Ectodermal cell (in vitro differentiated cells): ENCODE data around the gene IFIT5.
"Not testable (repeated sequence)": the region's sequence is repeated elsewhere in the genome, so short reads cannot be mapped to it uniquely, and the experiment has no call there.

ENCODE experiments used
- H3K27ac ChIP-seq: 2 replicates; pipeline ENCODE4 v1.7.0; 2013; ENCODE audit warnings: mild to moderate bottlenecking, low read depth, low read length; ENCODE audit not compliant: insufficient read depth, poor library complexity, severe bottlenecking
- H3K27me3 ChIP-seq: 2 replicates; pipeline ENCODE4 v1.7.0; 2013; ENCODE audit warnings: mild to moderate bottlenecking, low read length; ENCODE audit not compliant: insufficient read depth, control insufficient read depth, poor library complexity, severe bottlenecking
- H3K36me3 ChIP-seq: one replicate; pipeline ENCODE4 v1.7.0; 2013; ENCODE audit warnings: low read length; ENCODE audit not compliant: control insufficient read depth, insufficient read depth
- H3K4me1 ChIP-seq: one replicate; pipeline ENCODE4 v1.7.0; 2013; ENCODE audit warnings: low read length; ENCODE audit not compliant: control insufficient read depth, insufficient read depth
- H3K4me3 ChIP-seq: 2 replicates; pipeline ENCODE4 v1.7.0; 2013; ENCODE audit warnings: low read depth, low read length, control low read depth; ENCODE audit not compliant: insufficient read depth
- H3K9me3 ChIP-seq: 2 replicates; pipeline ENCODE4 v1.7.0; 2013; ENCODE audit warnings: mild to moderate bottlenecking, low read length, moderate library complexity; ENCODE audit not compliant: control insufficient read depth
- WGBS, 2 experiments: methylation state at CpG; one replicate each; pipeline ENCODE4 v1.1.7; 2013; ENCODE audit warnings: missing lambda C conversion rate in 2 of 2; 5-methylcytosine and 5-hydroxymethylcytosine counted together

The IFIT5 gene

DNA sequence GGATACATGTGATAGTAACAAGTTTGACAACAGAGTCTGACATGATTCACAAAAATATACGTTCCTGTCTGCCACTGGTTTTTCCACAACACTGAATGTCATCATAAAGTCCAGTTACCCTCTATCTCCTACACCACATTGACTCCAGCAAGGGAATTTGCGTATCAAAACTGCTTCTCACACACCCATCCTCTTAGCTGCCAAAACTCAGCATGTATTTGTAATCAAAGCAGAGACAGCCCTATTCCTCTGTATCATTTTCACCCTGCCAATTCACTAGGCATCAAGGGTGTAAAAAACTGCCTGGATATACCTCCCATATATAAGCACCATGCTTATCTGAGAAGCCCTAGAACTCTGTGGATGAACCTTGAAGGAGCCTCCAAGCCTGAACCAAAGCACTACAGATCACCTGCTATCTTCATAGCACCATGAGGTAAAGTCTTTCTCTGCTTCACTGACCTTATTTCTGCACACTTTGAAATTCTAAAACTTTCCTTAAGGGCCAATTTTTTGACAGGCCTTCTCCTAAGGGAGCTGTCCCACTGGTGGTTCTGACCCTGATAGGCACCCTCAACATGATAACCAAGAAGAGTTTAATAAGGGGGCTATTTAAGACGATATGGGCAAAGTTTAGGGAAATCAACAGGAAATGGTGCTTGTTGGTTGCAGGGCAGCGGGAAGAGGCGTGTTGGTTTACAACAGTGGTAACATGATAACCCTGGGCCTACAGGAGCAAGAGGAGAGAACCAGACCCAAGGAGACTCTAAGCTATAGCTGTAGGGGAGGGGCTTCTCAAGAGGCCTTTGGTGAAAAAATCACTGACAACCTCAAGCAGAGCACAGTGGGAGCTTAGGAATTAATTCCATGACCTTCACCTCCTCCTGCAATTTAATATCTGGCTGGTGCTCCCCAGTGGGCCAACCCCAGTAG is 36.4 kb upstream of the IFIT5 start, which contains the start of gene IFIT1B:
TSS of gene IFIT1B (plus strand) at position 352 of the 933 bp plus-strand sequence. CDS start at position 432, 80 bp downstream.
- WGBS, 2 experiments, result 81 to 85% methylated on average over 5 of the region's 5 CpGs
- no peaks in the 10 kb centered on the region for H3K36me3 ChIP-seq
- no peak within 1 kb of the TSS for H3K27ac ChIP-seq

DNA sequence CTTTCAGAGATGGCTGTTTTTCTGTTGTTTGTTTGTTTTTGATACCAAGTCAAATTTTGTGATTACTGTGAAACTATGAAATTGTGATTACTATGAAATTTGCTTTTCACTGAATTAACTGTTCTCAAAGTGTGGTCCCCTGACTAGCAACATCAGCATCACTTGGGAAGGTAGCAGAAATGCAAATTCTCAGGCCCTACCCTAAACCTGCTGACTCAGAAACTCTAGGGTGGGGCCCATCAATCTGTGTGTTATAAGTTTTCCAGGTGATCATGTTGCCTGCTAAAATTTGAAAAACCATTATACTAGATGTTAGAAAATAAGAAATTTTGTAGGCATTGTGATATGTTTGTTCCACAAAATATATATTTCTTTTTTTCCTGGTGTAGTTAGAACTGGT is 35.3 kb upstream of the IFIT5 start:
- Histone ChIP-seq H3K27ac (no peak overlapping the region), H3K36me3 (no peaks in the 10 kb centered on the region), H3K4me1 (peaks cover 4% of the 10 kb centered on the region), H3K4me3 (no peak overlapping the region), H3K9me3 (no peaks in the 10 kb centered on the region), H3K27me3 (no peaks in the 10 kb centered on the region)

More for the DNA sequence above, 36.4 kb upstream of the IFIT5 start, which contains the start of gene IFIT1B:
- H3K27me3 ChIP-seq, result no peaks in the 10 kb centered on the region
- H3K4me1 ChIP-seq, result peaks cover 4% of the 10 kb centered on the region
- no peaks in the 10 kb centered on the region for H3K9me3 ChIP-seq
- H3K4me3 ChIP-seq, result no peak within 1 kb of the TSS

DNA sequence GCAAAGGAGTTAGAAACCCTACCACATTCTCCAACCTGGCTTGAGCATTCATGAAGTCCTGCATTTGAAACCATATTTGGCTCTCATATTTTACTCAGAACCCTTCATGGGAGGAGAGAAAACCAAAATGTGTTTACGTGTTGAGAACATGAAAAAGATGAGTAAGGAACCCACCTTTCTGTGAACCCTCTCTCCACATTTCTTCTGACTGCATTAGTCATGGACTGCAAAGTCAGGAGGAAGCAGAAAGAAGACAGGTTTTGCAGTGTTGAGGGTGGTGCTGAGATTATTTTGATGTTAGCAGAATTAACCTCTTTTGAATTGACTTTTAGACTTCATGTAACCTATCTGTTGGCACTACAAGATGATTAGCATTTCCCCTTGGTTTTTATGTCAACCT is 31.6 kb upstream of the IFIT5 start:
- WGBS, 2 experiments, result 80 to 100% methylated on average over 1 of the region's 1 CpG
- H3K27me3 ChIP-seq, result no peaks in the 10 kb centered on the region
- no peak overlapping the region for H3K4me3 ChIP-seq
- H3K27ac ChIP-seq, result no peak overlapping the region
- H3K9me3 ChIP-seq, result no peaks in the 10 kb centered on the region
- no peaks in the 10 kb centered on the region for H3K36me3 ChIP-seq
- H3K4me1 ChIP-seq, result peaks cover 4% of the 10 kb centered on the region

DNA sequence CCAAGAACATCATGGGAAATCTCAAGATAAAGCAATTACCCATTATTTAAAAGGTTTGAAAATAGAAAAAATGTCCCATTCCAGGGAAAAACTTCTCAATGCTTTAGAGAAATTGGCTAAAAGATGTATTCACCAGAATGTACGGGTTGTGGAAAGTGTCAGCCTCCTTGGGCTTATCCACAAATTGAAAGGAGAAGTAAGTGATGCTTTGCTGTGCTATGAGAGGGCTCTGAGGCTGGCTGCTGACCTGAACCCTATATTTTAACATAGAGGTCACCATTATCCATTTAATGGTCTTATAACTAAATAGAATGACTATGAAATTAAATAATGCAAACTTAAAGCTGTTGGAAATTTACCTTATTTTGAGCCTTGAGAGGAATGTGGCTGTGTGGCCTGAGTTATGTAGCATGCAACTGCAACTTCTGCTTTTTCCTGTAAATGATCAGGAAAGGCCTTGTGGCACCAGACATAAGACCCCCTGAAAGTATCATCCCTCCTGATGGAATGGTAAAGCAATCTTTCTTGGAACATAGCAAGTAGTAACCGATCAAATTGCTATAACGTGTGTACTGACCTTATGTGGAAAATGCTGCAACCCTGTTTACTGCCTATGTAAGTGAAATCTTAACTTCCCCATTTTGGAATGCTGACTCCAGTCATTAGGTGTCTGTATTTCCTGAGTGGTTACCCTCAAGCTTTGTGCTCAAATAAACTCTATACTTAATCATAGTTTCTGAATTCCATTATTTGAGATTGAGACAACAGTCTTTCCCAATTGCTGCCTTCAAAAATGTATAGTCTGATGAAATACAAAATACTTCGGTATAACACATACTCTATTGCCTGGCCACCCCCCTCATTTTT is 29.7 kb upstream of the IFIT5 start:
- no peaks in the 10 kb centered on the region for H3K27me3 ChIP-seq

DNA sequence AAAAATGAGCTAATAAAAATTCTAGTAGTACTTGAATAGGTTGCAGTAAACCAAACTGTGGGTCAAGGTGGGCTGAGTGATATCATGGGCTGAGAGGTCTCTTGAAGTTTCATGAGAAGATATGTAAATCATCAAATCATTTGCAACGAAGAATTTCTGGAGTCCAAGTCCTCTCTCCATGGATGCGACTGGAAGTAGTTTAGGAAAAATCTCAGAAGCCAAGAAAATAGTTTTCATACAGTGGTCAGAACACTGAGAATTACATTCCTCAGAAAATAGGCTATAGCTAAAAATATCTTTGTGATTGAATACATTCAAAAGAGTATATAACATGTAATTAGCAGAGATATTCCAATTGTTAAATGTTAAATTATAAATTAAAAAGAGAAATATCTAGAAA is 25.6 kb upstream of the IFIT5 start:
- H3K4me1 ChIP-seq, result no peaks in the 10 kb centered on the region
- no peaks in the 10 kb centered on the region for H3K9me3 ChIP-seq
- no peak overlapping the region for H3K27ac ChIP-seq
- 90 to 92% methylated on average over 2 of the region's 2 CpGs for WGBS, 2 experiments
- no peak overlapping the region for H3K4me3 ChIP-seq
- H3K36me3 ChIP-seq, result no peaks in the 10 kb centered on the region
- H3K27me3 ChIP-seq, result no peaks in the 10 kb centered on the region

More for the DNA sequence above, 29.7 kb upstream of the IFIT5 start:
- no peaks in the 10 kb centered on the region for H3K36me3 ChIP-seq
- H3K9me3 ChIP-seq, result no peaks in the 10 kb centered on the region
- H3K27ac ChIP-seq, result no peak overlapping the region
- no peaks in the 10 kb centered on the region for H3K4me1 ChIP-seq
- 93 to 97% methylated on average over 4 of the region's 4 CpGs for WGBS, 2 experiments
- H3K4me3 ChIP-seq, result no peak overlapping the region

DNA sequence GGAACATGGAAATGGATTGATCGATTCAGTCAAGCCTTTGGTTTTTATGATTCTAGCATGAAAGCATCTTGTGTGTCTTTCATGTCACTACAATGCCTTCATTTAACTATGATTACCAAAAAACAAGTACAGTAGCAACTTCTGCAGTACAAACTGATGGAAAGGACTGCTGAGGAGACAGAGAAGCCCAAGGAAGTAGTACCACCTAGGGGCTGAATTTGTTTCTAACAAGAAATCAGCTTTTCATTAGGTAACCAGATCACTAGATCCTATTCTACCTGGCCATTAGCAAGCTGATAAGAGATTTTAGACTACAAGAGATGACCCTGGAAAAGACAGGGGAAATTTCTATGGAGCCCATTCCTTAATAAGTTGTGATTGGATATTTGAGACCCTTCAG is 25.1 kb upstream of the IFIT5 start:
- WGBS, 2 experiments, result 94 to 100% methylated on average over 1 of the region's 1 CpG

DNA sequence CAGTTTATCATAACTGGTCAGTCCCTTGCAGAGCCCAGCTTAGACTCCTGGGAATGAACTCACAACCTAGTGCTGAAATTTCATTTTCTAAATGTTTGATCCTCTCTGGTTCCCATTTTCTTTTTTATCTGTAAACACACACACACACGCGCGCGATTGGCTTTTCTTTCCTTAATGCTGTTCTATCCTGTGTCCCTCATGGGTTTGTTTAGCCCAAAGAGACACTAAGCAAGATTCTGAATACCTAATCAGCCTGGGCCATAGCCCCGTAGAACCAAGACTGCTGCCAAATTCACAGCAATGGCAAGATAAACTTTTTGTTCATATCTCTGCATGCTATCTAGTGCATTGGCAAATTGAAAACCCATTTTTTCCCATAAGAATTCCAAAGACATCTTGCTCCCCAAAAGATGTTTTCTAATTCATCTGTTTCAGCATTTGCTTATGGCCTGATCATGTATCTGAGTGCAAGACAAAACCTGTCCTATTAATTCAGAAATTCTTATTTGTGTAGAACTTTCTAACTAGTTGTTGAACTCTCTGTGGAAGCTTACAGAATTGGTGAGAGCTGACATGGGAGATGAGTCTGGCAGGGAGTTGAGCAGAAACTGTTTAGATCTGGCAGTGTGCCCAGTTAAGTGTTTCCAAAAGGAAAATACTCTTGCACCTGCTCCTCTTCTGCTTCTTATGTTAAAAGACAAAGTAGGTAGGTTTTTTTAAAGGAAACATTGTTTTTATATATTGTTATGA is 23.7 kb upstream of the IFIT5 start:
- H3K27me3 ChIP-seq, result no peaks in the 10 kb centered on the region
- no peaks in the 10 kb centered on the region for H3K36me3 ChIP-seq
- no peaks in the 10 kb centered on the region for H3K4me1 ChIP-seq
- no peak overlapping the region for H3K4me3 ChIP-seq
- 91 to 95% methylated on average over 5 of the region's 5 CpGs for WGBS, 2 experiments
- no peak overlapping the region for H3K27ac ChIP-seq
- no peaks in the 10 kb centered on the region for H3K9me3 ChIP-seq

More for the DNA sequence above, 25.1 kb upstream of the IFIT5 start:
- Histone ChIP-seq H3K4me1 (no peaks in the 10 kb centered on the region), H3K9me3 (no peaks in the 10 kb centered on the region), H3K36me3 (no peaks in the 10 kb centered on the region), H3K27me3 (no peaks in the 10 kb centered on the region), H3K27ac (no peak overlapping the region), H3K4me3 (no peak overlapping the region)

DNA sequence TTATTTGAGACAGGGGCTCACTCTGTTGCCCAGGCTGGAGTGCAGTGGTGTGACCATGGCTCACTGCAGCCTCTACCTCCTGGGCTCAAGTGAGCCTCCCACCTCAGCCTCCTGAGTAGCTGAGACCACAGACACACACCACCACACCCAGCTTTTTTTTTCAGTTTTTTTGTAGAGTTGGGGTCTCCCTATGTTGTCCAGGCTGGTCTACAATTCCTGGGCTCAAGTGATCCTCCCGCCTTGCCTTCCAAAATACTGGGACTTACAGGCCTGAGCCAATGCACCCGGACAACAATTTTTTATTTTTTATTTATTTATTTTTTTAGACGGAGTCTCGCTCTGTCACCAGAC is 23.2 kb upstream of the IFIT5 start:
- H3K9me3 ChIP-seq, H3K4me3 ChIP-seq, H3K4me1 ChIP-seq, H3K27ac ChIP-seq, H3K36me3 ChIP-seq, H3K27me3 ChIP-seq: not testable (repeated sequence)
- WGBS, 2 experiments, result 85 to 100% methylated on average over 3 to 4 of the region's 4 CpGs

DNA sequence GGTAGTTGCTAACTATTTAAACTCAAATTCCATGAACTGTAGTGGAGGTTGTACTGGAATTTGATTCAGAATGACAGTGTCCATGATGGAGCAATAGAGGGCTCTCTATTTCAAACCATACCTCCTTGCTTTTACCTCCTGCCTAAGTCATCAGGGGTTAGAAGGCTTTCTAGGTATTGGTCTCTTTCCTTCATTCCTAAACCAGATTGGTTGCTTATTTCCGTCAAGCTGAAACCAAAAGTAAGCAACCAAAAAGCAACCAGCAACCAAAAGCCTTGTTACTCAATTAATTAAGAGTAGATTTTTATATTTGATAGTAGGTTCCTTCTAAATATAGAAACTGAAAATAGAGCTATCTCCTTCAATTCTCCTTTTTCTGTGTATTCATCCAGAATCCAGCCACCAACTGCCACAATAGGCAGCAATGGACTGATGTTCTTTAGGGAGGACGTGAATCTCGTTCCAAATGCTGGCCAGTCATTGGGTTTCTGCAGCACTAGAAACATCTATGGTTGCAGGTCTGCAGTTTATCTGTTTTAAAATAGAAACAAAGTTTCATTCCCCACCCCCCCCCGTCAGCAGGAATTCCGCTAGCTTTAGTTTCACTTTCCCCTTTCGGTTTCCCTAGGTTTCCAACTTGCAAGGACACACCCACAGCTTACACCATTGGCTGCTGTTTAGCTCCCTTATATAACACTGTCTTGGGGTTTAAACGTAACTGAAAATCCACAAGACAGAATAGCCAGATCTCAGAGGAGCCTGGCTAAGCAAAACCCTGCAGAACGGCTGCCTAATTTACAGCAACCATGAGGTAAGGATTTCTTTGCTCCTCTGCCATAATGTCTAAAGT is 22.2 kb upstream of the IFIT5 start, which contains the start of gene IFIT1:
TSS of gene IFIT1 (plus strand) at position 717 of the 850 bp plus-strand sequence. CDS start at position 807, 90 bp downstream.
- Histone ChIP-seq H3K36me3 (no peaks in the 10 kb centered on the region), H3K4me1 (no peaks in the 10 kb centered on the region), H3K27me3 (no peaks in the 10 kb centered on the region), H3K9me3 (no peaks in the 10 kb centered on the region), H3K4me3 (peak within 1 kb of the TSS; percentile 50), H3K27ac (peak within 1 kb of the TSS; percentile 23)
- WGBS, 2 experiments, result 15 to 18% methylated on average over 8 of the region's 8 CpGs
